IMR-90 (cell line): ENCODE results near the gene MINDY3. TPM values are rescaled to one million over a fixed set of nuclear protein-coding genes. Genes with fewer than 3 reads are reported as not detected.

Source experiments
- ATAC-seq: fragments of 200-7000 bp; cut with Tn5 transposase; 2 replicates; pipeline ENCODE4 v1.9.1; 2020; ENCODE audit warnings: low read depth, mild to moderate bottlenecking, moderate library complexity
- BruUV-seq: library from RNA; stranded (reverse); fragments of 400-500 nt; replicated peaks from 2 replicates; lab custom pipeline; 2021; lab: Mats Ljungman, UMichigan
- CTCF ChIA-PET: fragments of 300-600 bp; formaldehyde crosslinking; extraction: SDS; loops from one replicate; lab custom pipeline; 2021; ENCODE audit warnings: antibody characterized with exemption; lab: Yijun Ruan, JAX
- POLR2A ChIA-PET: fragments of 300-600 bp; sonication (Branson Sonifier 250); formaldehyde crosslinking; loops from one replicate; lab custom pipeline; 2022; ENCODE audit warnings: antibody characterized with exemption; ENCODE audit not compliant: unreplicated experiment; lab: Charles Lee
- DNase-seq: peaks from one replicate; pipeline ENCODE4 v3.0.0; 2013
- H2AFZ ChIP-seq: replicated peaks from 2 replicates; pipeline ENCODE3; 2013; ENCODE audit warnings: low read length, mild to moderate bottlenecking; ENCODE audit not compliant: poor library complexity
- H2AK5ac ChIP-seq: 2 replicates; pipeline ENCODE4 v1.6.1; 2013; ENCODE audit warnings: low read depth, low read length, inconsistent platforms
- H2AK9ac ChIP-seq: replicated peaks from 2 replicates; pipeline ENCODE3; 2013; ENCODE audit warnings: mild to moderate bottlenecking, low read depth, low read length, moderate library complexity; ENCODE audit not compliant: poor library complexity
- H2BK120ac ChIP-seq: 2 replicates; pipeline ENCODE4 v1.6.1; 2013; ENCODE audit warnings: low read depth, low read length, inconsistent platforms
- H2BK15ac ChIP-seq: 3 replicates; pipeline ENCODE4 v1.6.1; 2013; ENCODE audit warnings: low read depth, low read length, inconsistent platforms
- H2BK20ac ChIP-seq: 2 replicates; pipeline ENCODE4 v1.6.1; 2013; ENCODE audit warnings: low read depth, mild to moderate bottlenecking, inconsistent platforms, low read length, moderate library complexity
- H2BK5ac ChIP-seq: 2 replicates; pipeline ENCODE4 v1.6.1; 2013; ENCODE audit warnings: mild to moderate bottlenecking, low read depth, low read length, inconsistent platforms; ENCODE audit not compliant: poor library complexity, severe bottlenecking
- H3K14ac ChIP-seq: replicated peaks from 2 replicates; pipeline ENCODE4 v1.6.1; 2013; ENCODE audit warnings: low read depth, low read length, inconsistent platforms
- H3K18ac ChIP-seq: 2 replicates; pipeline ENCODE4 v1.6.1; 2013; ENCODE audit warnings: low read depth, low read length, control low read depth
- H3K23ac ChIP-seq: 2 replicates; pipeline ENCODE4 v1.6.1; 2013; ENCODE audit warnings: low read depth, low read length, inconsistent platforms
- H3K27ac ChIP-seq: 2 replicates; pipeline ENCODE4 v1.5.1; 2013; ENCODE audit warnings: mild to moderate bottlenecking, control low read depth, low read length; ENCODE audit not compliant: insufficient read depth
- H3K27me3 ChIP-seq: 2 replicates; pipeline ENCODE4 v1.6.1; 2013; ENCODE audit warnings: low read length; ENCODE audit not compliant: control insufficient read depth, insufficient read depth
- H3K36me3 ChIP-seq: 2 replicates; pipeline ENCODE4 v1.6.1; 2013; ENCODE audit warnings: low read length, mixed read lengths; ENCODE audit not compliant: control insufficient read depth, insufficient read depth
- H3K4ac ChIP-seq: 2 replicates; pipeline ENCODE4 v1.6.1; 2013; ENCODE audit warnings: low read depth, low read length, inconsistent platforms
- H3K4me1 ChIP-seq: 2 replicates; pipeline ENCODE4 v1.6.1; 2013; ENCODE audit warnings: low read length, mixed read lengths; ENCODE audit not compliant: control insufficient read depth, insufficient read depth
- H3K4me2 ChIP-seq: 2 replicates; pipeline ENCODE4 v1.6.1; 2013; ENCODE audit warnings: low read depth, mild to moderate bottlenecking, control low read depth, low read length, moderate library complexity
- H3K4me3 ChIP-seq: 2 replicates; pipeline ENCODE4 v1.5.1; 2013; ENCODE audit warnings: low read depth, mild to moderate bottlenecking, control low read depth, low read length, moderate library complexity; ENCODE audit not compliant: insufficient read depth
- H3K56ac ChIP-seq: 2 replicates; pipeline ENCODE4 v1.6.1; 2013; ENCODE audit warnings: low read length, inconsistent platforms; ENCODE audit not compliant: insufficient read depth; ENCODE audit errors: extremely low read depth
- H3K79me1 ChIP-seq, 2 experiments: 2 replicates each; pipeline ENCODE4 v1.6.1; 2013; ENCODE audit warnings: low read length in 2 of 2, inconsistent platforms in 1 of 2, low read depth in 1 of 2
- H3K9ac ChIP-seq: 2 replicates; pipeline ENCODE4 v1.6.1; 2013; ENCODE audit warnings: low read depth, low read length, control low read depth
- H3K9me1 ChIP-seq: 2 replicates; pipeline ENCODE4 v1.6.1; 2013; ENCODE audit warnings: low read length, inconsistent platforms; ENCODE audit not compliant: insufficient read depth
- H3K9me3 ChIP-seq: 2 replicates; pipeline ENCODE4 v1.6.1; 2013; ENCODE audit warnings: low read length; ENCODE audit not compliant: control insufficient read depth, insufficient read depth
- H4K20me1 ChIP-seq: 2 replicates; pipeline ENCODE4 v1.6.1; 2013; ENCODE audit warnings: low read length, inconsistent platforms; ENCODE audit not compliant: insufficient read depth
- H4K5ac ChIP-seq: 2 replicates; pipeline ENCODE4 v1.6.1; 2013; ENCODE audit warnings: mild to moderate bottlenecking, low read depth, low read length, control low read depth
- H4K8ac ChIP-seq, 2 experiments: 2 replicates each; pipeline ENCODE4 v1.6.1; 2013; ENCODE audit warnings: low read depth in 2 of 2, low read length in 2 of 2, control low read depth in 1 of 2, inconsistent platforms in 1 of 2
- H4K91ac ChIP-seq: 2 replicates; pipeline ENCODE4 v1.6.1; 2013; ENCODE audit warnings: low read depth, low read length, inconsistent platforms; ENCODE audit not compliant: insufficient read depth
- CEBPB ChIP-seq: IDR thresholded peaks from 2 replicates; pipeline ENCODE4 v1.6.1; 2012; ENCODE audit warnings: low read depth, low read length, improper control_type of control experiment
- CHD1 ChIP-seq: IDR thresholded peaks from 2 replicates; pipeline ENCODE4 v1.6.1; 2012; ENCODE audit warnings: low read depth, low read length, improper control_type of control experiment
- MAFK ChIP-seq: IDR thresholded peaks from 2 replicates; pipeline ENCODE4 v1.6.1; 2012; ENCODE audit warnings: low read depth, low read length, improper control_type of control experiment
- MAZ ChIP-seq: IDR thresholded peaks from 2 replicates; pipeline ENCODE4 v1.6.1; 2012; ENCODE audit warnings: low read depth, mild to moderate bottlenecking, low read length, improper control_type of control experiment, moderate library complexity, borderline replicate concordance
- MXI1 ChIP-seq: IDR thresholded peaks from 2 replicates; pipeline ENCODE4 v1.6.1; 2012; ENCODE audit warnings: low read depth, mild to moderate bottlenecking, low read length, moderate library complexity, borderline replicate concordance
- POLR2A ChIP-seq: IDR thresholded peaks from 2 replicates; pipeline ENCODE4 v1.6.1; 2012; ENCODE audit warnings: mild to moderate bottlenecking, low read depth, low read length
- RAD21 ChIP-seq: IDR thresholded peaks from 2 replicates; pipeline ENCODE4 v1.6.1; 2012; ENCODE audit warnings: low read length, improper control_type of control experiment
- SMC3 ChIP-seq: fragments of 150-350 bp; IDR thresholded peaks from 2 replicates; pipeline ENCODE4 v1.6.1; 2016; ENCODE audit warnings: low read depth, mild to moderate bottlenecking, antibody characterized with exemption, low read length, moderate library complexity
- WGBS, 2 experiments: methylation state at CpG; one replicate each; pipeline versions ENCODE4 v1.1.5 to v1.1.7; 2013; ENCODE audit warnings: missing lambda C conversion rate in 2 of 2; ENCODE audit not compliant: insufficient read length in 1 of 2; ENCODE audit errors: extremely low coverage in 2 of 2; 5-methylcytosine and 5-hydroxymethylcytosine counted together
- dilution Hi-C: fragments of 300-500 bp; cut with HindIII; formaldehyde crosslinking; loops from one replicate; pipeline ENCODE4 v1.14.3; 2018; ENCODE audit warnings: low sequenced_read_pairs; ENCODE audit not compliant: unreplicated experiment
- in situ Hi-C: fragments of 300-500 bp; cut with MboI; formaldehyde crosslinking; loops from 3 replicates; pipeline ENCODE4 v1.14.3; 2019; ENCODE audit warnings: low sequenced_read_pairs, inconsistent platforms, mixed read lengths
- intact Hi-C: fragments of 100-400 bp; cut with micrococcal nuclease; formaldehyde crosslinking; loops from 2 replicates; pipeline ENCODE4 v1.10.0; 2022
- polyA plus RNA-seq, 3 experiments: library from polyadenylated mRNA; depleted of rRNA; stranded (reverse); fragments of >200 nt; gene quantifications; 2 replicates each; pipeline ENCODE4 v1.2.3, GENCODE V29; 2012; ENCODE audit warnings: low replicate concordance in 1 of 3
- total RNA-seq: library from RNA; depleted of rRNA; stranded (reverse); fragments of >200 nt; gene quantifications from 2 replicates; pipeline ENCODE4 v1.2.3, GENCODE V29; 2012
- TF ChIP-seq, protein P1 (sequence below): fragments of 150-350 bp; IDR thresholded peaks from 2 replicates; pipeline ENCODE4 v1.6.1; 2017; ENCODE audit warnings: mild to moderate bottlenecking, antibody characterized with exemption, low read length, low read depth
- TF ChIP-seq, protein P2 (sequence below): fragments of 150-350 bp; IDR thresholded peaks from 2 replicates; pipeline ENCODE4 v1.6.1; 2016; ENCODE audit warnings: low read depth, mild to moderate bottlenecking, low read length, moderate library complexity, borderline replicate concordance

The MINDY3 gene
- total and polyA plus RNA-seq, 2 of the 4 experiments (the other 2 are of a cell fraction): 13.9 to 14.5 TPM

DNA sequence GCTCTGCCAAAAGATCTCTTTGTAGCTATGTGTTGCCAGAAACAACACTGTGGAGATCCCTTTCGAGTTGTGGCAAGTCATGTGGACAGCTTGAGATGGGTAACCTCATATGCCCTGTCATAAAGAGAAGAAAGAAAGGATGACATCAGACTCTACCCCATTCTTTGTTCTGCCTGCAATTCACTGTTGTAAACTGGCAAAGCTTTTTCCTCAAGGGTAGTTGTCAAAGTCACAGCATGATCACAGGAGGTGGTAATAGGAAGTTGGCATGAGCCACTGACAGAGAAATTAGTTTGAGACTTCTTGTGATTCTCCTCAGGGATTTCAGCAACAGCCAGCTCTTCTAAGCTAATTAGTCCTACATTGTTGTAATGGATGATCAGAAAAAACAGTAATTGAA, 19.4 kb upstream of the MINDY3 start:
- Histone ChIP-seq H4K91ac (no peak overlapping the region), H2AFZ (no peak overlapping the region), H2BK5ac (no peak overlapping the region), H3K14ac (no peak overlapping the region), H3K4ac (no peak overlapping the region), H4K20me1 (no peaks in the 10 kb centered on the region), H3K79me1 (no peaks in the 10 kb centered on the region), H2BK20ac (no peak overlapping the region), H3K18ac (no peak overlapping the region), H3K36me3 (no peaks in the 10 kb centered on the region), H2AK9ac (no peak overlapping the region), H2BK15ac (no peak overlapping the region), H3K9me1 (no peaks in the 10 kb centered on the region), H3K23ac (no peak overlapping the region), H3K27ac (no peak overlapping the region), H4K8ac (no peak overlapping the region), H4K5ac (no peak overlapping the region), H3K9ac (no peak overlapping the region), H3K56ac (no peak overlapping the region), H3K27me3 (peaks cover 6% of the 10 kb centered on the region), H2AK5ac (no peak overlapping the region), H3K4me2 (no peak overlapping the region), H3K9me3 (no peaks in the 10 kb centered on the region), H3K4me3 (no peak overlapping the region), H3K4me1 (no peaks in the 10 kb centered on the region), H2BK120ac (no peak overlapping the region)
- no TSS peak for BruUV-seq
- ChIA-PET CTCF (interaction anchor here (0.5 to 0.7 kb wide), 2 partner anchors 665 to 814 kb away, joined by 3 read pairs; no protein-coding TSS in a partner anchor), POLR2A (no interaction called here)
- DNase-seq (no peak), ATAC-seq (no peak)
- no CpG with 5 or more reads among the region's 1 CpG for WGBS, 2 experiments
- in situ Hi-C loops: loop anchor here (25.0 kb wide), 1 partner anchor 1383 kb away; no protein-coding TSS in a partner anchor
- intact Hi-C loops: loop anchor here (1.0 kb wide), 1 partner anchor 930 kb away; no protein-coding TSS in a partner anchor
- dilution Hi-C loops: no loop called here
- TF ChIP-seq SMC3 (no peak), MAZ (no peak), MAFK (no peak), POLR2A (no peak), CEBPB (no peak), MXI1 (no peak), RAD21 (no peak), CHD1 (no peak)
- TF ChIP-seq, protein P1, sequence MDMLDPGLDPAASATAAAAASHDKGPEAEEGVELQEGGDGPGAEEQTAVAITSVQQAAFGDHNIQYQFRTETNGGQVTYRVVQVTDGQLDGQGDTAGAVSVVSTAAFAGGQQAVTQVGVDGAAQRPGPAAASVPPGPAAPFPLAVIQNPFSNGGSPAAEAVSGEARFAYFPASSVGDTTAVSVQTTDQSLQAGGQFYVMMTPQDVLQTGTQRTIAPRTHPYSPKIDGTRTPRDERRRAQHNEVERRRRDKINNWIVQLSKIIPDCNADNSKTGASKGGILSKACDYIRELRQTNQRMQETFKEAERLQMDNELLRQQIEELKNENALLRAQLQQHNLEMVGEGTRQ: no peak
- TF ChIP-seq, protein P2, sequence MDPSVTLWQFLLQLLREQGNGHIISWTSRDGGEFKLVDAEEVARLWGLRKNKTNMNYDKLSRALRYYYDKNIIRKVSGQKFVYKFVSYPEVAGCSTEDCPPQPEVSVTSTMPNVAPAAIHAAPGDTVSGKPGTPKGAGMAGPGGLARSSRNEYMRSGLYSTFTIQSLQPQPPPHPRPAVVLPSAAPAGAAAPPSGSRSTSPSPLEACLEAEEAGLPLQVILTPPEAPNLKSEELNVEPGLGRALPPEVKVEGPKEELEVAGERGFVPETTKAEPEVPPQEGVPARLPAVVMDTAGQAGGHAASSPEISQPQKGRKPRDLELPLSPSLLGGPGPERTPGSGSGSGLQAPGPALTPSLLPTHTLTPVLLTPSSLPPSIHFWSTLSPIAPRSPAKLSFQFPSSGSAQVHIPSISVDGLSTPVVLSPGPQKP: no peak
